Cardiac ventricle fibroblast (primary cell): ENCODE results near the gene MRPL44. TPM values are rescaled to one million over a fixed set of nuclear protein-coding genes. Genes with fewer than 3 reads are reported as not detected.

Experiments used
- total RNA-seq: library from RNA; depleted of rRNA; stranded (reverse); fragments of >200 nt; gene quantifications from 2 replicates; pipeline ENCODE4 v1.2.3, GENCODE V29; 2015

MRPL44 gene
- 26.5 and 36.5 TPM in 2 replicates for total RNA-seq

GRCh38 chr2:223957092-223957851 lies at the start of gene MRPL44:
TSS of gene MRPL44 (plus strand) at chr2:223957463. CDS start at chr2:223957473, 10 bp downstream.

GRCh38 chr2:223944703-223945531 lies 12.3 kb upstream of the MRPL44 start, which contains the start of gene WDFY1:
TSS of gene WDFY1 (minus strand) at chr2:223945335. CDS start at chr2:223945284, 51 bp downstream.

Other genes with a start within 250 kb of the MRPL44 start
- gene AP1S3, start 119.9 kb upstream of the MRPL44 start, total RNA-seq, result 0.39 and 1.3 TPM in 2 replicates
- gene WDFY1, start 12.1 kb upstream of the MRPL44 start, total RNA-seq, result 38.7 and 50.6 TPM in 2 replicates
- gene SERPINE2, start 81.8 kb downstream of the MRPL44 start, total RNA-seq, result 99.2 and 113 TPM in 2 replicates